ENCODE measurements around the gene SPEM3. TPM values are rescaled to one million over a fixed set of nuclear protein-coding genes. Genes with fewer than 3 reads are reported as not detected.

The SPEM3 gene
- 0.96 TPM for total RNA-seq (ENCODE audit: insufficient read depth, low replicate concordance)

GRCh38 chr17:7428557-7428956, at the start of gene SPEM3:
Gene SPEM3 (plus strand): TSS chr17:7428857. CDS start chr17:7428903, 46 bp downstream.
- no peak for DNase-seq (ENCODE audit: low spot score)

DNA sequence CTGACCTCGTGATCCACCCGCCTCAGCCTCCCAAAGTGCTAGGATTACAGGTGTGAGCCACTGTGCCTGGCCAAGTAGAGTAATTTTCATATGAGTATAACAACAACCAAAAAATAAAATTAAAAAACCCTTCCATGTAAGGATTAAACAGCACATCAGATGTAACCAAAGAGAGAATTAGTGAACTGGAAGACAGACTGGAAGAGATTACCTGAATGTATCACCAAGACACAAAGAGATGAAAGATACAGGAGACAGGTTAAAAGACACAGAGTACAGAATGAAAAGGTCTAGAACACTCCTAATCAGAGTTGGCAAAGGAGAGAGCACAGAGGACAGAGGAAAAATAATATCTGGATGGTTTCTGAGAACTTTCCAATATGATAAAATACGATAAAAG, 49.5 kb upstream of the SPEM3 start:
- no peak for DNase-seq (ENCODE audit: low spot score)

DNA sequence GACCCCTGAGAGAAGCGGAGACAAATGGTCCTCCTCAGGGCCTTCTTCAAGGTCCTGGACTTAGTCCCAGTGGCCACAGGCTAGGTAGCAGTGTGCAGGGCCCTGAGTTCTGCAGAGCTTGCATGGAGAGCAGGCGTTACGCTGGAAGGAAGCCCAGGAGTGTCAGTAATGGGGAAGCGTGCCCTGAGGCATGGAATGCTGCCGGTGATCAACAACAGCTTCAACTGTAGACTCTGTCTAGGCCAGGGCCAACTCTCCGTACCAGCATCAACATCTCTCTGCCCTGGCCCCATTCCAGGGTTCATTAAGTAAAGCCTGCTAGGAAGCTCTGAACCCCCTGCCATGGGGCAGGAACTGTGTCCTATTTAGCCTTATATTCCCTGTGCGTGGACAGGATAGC, 48.3 kb upstream of the SPEM3 start:
- peak; percentile 77 for DNase-seq (ENCODE audit: low spot score)

DNA sequence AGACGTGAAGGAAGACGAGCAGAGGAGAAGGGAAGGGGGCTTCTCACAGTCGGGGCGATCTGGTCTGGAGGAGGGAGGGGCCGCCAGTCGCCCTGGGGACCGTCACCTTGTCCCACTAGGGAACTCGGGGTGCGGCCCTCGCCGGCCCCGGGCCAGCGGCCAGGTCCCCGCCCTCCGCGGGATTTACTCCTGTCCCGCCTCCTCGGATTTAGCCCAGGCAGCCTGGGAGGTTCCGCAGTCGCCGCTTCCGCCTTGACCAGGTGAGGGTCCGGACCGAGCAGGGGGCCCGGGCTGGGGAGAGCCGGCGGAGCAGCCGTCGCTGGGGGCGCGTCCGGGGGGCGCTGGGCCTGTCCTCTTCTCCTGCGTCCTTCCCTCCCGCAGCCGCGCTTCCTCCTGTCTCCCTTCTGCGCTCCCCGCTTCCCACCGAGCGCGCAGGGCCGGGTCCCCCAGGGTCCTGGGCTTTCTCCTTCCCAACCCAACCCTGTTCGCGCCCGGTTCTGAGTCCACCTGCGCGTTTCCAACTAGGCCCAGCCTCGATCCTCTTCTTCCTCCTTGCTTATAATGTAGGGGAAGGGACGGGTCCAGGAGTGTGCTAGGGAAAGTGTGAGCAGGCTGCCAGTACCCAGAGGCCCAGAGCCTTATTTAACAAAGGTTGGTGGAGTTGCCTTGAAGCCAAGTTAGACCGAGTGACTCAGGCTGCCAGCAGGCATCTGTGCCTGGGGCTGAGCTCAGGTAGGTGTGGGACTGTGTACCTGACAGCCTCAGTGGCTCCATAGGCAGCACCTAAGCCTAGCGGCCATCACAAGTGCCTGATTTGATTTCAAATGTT, 47.6 kb upstream of the SPEM3 start, which contains the start of gene TNK1:
TSS of gene TNK1 (plus strand) at position 235 of the 829 bp plus-strand sequence. CDS start 1,838 bp downstream, outside the sequence.
- no peak for DNase-seq (ENCODE audit: low spot score)

GRCh38 chr17:7382901-7383300, 45.8 kb upstream of the SPEM3 start:
- DNase-seq (ENCODE audit: low spot score) = no peak

DNA sequence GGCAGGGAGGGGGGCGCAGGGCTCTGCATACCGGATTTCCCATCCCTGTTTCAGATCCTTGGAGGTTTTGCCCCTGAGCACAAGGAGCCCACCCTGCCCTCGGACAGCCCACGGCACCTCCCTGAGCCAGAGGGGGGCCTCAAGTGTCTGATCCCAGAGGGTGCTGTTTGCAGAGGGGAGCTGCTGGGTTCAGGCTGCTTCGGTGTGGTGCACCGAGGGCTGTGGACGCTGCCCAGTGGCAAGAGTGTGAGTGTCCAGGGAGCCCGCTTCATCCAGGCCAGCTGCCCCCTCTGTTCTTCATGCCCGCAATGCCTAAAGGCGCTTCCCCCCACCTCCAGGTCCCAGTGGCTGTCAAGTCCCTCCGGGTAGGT, 45.3 kb upstream of the SPEM3 start:
- DNase-seq (ENCODE audit: low spot score) = no peak

GRCh38 chr17:7383742-7384488, 44.7 kb upstream of the SPEM3 start:
- peak; percentile 57 for DNase-seq (ENCODE audit: low spot score)

DNA sequence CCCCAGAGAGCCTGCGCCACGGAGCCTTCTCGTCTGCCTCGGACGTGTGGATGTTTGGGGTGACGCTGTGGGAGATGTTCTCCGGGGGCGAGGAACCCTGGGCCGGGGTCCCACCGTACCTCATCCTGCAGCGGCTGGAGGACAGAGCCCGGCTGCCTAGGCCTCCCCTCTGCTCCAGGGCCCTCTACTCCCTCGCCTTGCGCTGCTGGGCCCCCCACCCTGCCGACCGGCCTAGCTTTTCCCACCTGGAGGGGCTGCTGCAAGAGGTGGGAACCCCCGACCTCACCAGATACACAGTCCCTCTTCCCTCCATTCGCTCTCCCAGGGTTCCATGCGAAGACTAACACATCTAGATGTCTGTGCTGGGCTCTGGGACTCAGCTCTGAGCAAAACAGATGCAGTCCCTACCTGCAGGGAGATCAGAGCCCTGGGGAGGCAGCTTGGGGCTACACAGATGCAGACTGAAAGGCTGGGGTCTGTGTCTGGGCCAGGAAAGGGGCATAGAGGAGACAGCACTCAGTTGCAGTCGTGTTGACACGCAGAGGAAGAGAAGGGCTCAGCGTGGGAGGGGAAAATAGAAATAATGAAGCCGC, 44.1 kb upstream of the SPEM3 start:
- DNase-seq (ENCODE audit: low spot score) = no peak

DNA sequence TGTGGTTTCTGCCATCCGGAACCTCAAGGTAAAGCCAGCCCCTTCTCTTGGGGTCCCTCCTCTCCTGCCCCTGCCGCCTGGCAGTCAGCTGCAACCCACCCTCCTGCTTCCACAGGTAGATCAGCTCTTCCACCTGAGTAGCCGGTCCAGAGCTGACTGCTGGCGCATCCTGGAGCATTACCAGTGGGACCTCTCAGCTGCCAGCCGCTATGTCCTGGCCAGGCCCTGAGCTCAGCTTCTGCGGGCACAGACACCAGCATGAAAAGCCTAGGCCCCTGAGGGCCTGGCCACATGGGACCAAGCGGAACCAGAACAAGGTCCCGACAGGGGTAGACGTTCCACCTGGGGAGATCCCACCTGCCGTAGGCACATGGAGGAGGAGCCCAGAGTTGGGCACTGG, 39.8 kb upstream of the SPEM3 start:
- DNase-seq (ENCODE audit: low spot score) = no peak

DNA sequence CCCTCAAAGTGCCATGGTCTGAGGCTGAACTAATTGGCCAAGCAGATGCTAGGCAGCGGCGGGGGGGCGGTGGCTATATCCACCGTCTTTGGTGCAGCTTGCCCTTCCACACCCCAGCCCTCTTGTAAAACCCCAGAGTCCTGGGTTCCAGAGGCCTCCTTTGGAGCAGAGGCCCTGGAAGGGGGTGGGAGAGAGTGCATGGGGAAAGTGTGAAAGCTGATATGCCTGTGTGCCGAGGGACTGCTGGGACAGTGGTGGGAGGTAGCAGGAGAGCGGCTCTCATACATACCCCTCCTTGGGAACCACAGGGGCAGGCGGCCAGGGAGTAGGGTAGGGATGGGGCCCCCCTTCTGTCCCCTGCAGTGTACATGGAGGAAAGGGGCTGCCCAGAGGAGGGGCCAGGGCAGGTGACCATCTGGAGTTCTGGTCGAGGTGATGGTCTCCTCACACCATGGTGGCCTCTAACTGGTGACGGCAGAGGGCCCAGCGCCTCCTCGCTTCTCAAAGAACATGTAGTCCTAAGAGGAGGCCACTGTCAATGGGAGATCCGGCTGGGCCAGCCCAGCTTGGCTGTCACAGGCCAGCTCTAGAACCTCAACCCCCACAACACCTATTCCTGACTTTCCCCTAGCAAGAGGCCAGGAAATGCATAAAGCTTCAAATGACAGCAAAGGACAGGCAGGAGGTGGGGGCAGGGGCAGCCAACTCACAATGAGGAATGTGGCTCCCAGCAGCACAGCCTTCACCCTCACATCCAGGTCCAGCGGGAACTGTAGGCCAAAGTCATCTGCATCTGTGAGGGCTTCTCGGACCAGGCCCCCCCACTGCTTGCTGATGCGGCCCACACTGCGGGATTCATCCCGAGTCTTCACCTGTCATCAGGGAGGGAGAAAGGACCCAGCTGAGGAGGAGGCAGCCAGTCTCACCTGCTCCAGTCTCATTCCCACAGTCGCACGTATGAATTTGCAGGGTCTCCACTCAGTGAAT, 38.4 kb upstream of the SPEM3 start:
- DNase-seq (ENCODE audit: low spot score) = no peak

DNA sequence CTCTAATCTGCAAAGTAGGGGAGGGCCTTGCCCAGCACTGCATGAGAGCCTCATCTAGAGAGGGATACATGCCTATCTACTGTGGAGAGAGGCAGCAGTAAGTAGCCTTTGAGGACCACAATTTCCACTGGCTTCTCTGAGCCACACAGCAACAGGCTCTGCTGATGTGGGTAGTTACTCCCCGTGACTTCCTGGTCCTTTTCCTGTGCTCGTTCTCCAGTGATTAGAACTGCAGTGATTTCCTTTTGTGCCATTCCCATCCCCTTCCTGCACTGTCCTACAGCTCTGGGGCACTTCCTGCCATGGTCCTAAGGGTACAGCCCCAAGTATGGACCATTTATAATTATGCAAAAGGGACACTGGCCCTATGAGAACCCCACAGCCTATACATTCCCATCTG, 37.4 kb upstream of the SPEM3 start:
- no peak for DNase-seq (ENCODE audit: low spot score)

DNA sequence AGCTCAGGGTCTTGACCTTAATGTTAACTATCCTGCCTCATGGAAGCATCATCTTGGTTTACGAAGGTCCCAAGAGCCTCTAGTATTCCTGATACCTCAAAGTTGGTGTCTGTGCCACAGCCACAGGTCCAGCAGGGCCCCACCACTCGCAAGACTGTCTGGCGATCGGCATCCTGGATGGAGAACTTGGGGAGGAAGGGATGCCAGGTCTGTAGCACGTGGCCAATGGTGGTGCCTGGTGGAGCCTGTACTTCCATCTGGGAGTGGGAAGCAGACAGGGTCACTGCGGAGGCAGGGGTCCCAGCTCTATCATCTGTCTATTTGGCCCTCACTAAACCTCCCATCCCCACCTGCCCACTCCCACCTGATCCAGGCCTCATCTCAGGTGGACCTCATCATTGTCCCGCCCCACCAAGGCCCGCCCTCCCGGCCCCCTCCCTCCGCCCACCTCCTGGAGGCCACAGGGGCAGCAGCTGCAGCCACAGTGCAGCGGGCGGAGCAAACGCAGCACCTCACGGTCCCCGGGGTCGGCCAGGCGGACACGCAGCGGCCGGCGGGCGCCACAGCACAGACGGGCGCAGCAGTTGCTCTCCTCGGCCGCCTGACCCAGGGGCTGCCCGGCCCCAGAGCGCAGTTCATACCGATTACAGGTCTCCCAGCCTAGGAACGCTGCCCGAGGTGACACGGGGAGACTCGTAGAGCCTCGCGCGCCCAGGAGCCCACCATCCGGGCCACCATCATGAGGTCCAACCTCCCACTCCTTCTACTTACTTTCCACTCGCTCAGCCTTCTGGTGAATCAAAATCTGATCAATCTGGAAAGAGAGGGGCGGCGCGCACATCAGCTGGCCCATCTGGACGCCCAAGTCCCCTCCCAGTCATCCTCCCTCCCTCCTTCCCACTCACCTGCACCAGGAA, 35.7 kb upstream of the SPEM3 start:
- no peak for DNase-seq (ENCODE audit: low spot score)

DNA sequence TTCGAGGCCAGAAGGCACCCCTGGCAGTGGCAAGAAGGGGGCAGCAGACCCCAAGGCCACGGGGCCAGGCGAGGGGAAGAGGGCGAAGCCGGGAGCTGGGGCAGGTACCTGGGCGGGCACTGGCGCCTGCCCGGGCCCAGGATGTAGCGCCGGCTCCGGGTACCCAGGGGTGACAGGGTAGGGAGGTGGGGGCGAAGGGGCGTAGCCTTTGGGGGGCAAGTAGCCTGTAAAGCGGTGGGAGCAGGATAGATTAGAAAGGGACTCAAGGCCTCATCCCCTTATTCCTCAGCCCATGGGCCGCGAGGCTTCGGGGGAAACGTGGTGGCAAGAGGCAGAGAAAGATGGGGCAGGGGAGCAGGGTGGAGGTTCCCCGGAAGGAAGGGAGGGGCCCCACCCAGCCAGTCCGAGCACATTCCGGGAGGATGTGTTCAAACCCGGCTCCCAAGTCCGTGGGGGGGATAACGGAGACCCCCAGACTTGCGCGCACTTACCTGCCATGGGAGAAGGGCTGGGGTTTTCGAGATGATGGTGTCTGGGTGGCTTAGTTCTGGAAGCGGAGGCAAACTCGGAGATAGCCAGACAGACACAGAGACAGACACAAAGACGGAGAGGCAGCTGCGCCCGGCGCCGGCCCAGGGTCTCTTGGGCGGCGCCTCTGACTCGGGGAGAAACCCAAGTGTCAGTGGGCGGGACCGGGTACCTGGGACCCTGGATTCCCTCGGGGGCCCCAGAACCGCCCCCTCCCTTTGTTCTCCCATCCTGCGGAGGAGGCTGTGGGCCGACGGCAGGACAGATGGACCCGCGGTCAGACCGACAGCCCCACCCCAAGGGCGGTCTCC, 34.8 kb upstream of the SPEM3 start:
- peak; percentile 41 for DNase-seq (ENCODE audit: low spot score)

- DNase-seq (ENCODE audit: low spot score) = peak; percentile 91
These were observed 34.0 kb upstream of the SPEM3 start, which contains the start of gene PLSCR3 for GRCh38 chr17:7394452-7395191. Gene PLSCR3 (minus strand): TSS chr17:7394525. CDS start chr17:7394110, 415 bp downstream.

- no peak for DNase-seq (ENCODE audit: low spot score)
These were observed 32.5 kb upstream of the SPEM3 start for GRCh38 chr17:7396147-7396546.

DNA sequence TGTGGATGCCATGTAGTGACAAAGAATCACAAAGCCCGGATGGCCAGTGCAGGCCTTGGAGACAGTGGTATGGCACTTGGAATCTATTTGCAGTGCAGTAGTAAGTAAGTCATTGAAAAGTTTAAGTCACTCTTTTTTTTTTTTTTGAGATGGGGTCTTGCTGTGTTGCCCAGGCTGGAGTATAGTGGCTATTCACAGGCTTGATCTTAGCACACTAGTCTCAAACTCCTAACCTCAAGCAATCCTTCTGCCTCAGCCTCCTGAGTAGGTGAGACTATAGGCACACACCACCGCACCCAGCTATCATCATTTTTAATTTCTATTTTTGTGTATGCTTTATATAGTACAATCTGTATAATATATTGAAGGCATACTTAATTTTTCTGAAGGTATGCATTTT, 30.0 kb upstream of the SPEM3 start:
- no peak for DNase-seq (ENCODE audit: low spot score)

- DNase-seq (ENCODE audit: low spot score) = no peak
These were observed 25.5 kb upstream of the SPEM3 start for GRCh38 chr17:7403043-7403726.

DNA sequence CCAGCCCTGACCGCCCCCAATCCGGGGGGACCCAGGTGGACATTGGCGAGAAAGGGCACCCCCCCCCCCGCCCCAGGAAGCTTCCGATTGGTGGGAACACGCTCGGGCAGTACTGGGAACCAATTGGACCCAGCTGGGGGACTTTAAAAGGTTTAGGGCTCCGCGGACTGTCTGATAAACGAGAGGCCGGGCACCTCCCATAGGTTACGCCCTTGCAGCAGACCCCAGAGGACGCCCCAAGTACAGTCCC, 25.0 kb upstream of the SPEM3 start:
- DNase-seq (ENCODE audit: low spot score) = no peak

All from umbilical cord (tissue), 2 donors.